Osteocyte (in vitro differentiated cells): ENCODE results near the gene ZBTB37. TPM values are rescaled to one million over a fixed set of nuclear protein-coding genes. Genes with fewer than 3 reads are reported as not detected.

Source experiments
- DNase-seq: peaks from one replicate; pipeline ENCODE4 v3.0.0; 2021; ENCODE audit warnings: mixed read lengths; ENCODE audit not compliant: unreplicated experiment; ENCODE audit errors: extremely low spot score
- H3K27ac Mint-ChIP-seq: one replicate; pipeline ENCODE4 v1.8.0; 2021; ENCODE audit warnings: mild to moderate bottlenecking, mixed read lengths; ENCODE audit not compliant: unreplicated experiment
- H3K27me3 Mint-ChIP-seq: one replicate; pipeline ENCODE4 v1.8.0; 2021; ENCODE audit warnings: mixed read lengths; ENCODE audit not compliant: unreplicated experiment
- H3K36me3 Mint-ChIP-seq: one replicate; pipeline ENCODE4 v1.8.0; 2021; ENCODE audit warnings: mixed read lengths; ENCODE audit not compliant: unreplicated experiment
- H3K4me1 Mint-ChIP-seq: one replicate; pipeline ENCODE4 v1.8.0; 2021; ENCODE audit warnings: mixed read lengths; ENCODE audit not compliant: unreplicated experiment
- H3K4me3 Mint-ChIP-seq: one replicate; pipeline ENCODE4 v1.8.0; 2021; ENCODE audit warnings: mild to moderate bottlenecking, moderate library complexity, mixed read lengths; ENCODE audit not compliant: unreplicated experiment
- H3K9me3 Mint-ChIP-seq: one replicate; pipeline ENCODE4 v1.8.0; 2021; ENCODE audit warnings: mixed read lengths; ENCODE audit not compliant: unreplicated experiment
- total RNA-seq: library from RNA; stranded (reverse); gene quantifications from 2 replicates; pipeline ENCODE4 v1.2.1, GENCODE V29; 2021
- TF ChIP-seq, protein P1 (sequence below): fragments of 200-600 bp; sonication (generic); IDR thresholded peaks from 2 replicates; pipeline ENCODE4 v1.5.0; 2021; ENCODE audit warnings: antibody characterized with exemption, mild to moderate bottlenecking, moderate library complexity

Gene ZBTB37
- total RNA-seq, 1 donor from 2014 or later, result 15.3 TPM

DNA sequence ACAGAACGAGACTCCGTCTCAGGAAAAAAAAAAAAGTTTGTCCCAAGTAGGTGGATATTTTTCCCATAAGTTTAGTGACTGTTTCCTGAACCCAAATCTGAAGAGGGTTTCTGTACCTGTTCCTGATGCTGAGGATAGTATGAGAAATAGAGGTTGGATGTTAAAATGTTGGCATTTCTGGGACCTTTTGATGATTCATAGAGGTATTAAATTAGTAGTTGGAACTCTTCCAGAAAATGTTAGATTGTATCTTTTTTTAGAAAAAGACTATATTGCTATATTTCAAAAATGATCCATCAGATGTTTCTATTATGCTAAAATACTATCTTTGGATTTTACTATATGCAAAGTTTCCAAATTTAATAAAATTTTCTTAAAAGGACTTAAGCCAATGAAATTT is 40.6 kb upstream of the ZBTB37 start:
- Mint-ChIP-seq H3K27me3 (no peaks in the 10 kb centered on the region), H3K4me3 (no peak overlapping the region), H3K27ac (no peak overlapping the region), H3K4me1 (peaks cover 33% of the 10 kb centered on the region), H3K9me3 (no peaks in the 10 kb centered on the region), H3K36me3 (peaks cover 5% of the 10 kb centered on the region)
- TF ChIP-seq, protein P1, sequence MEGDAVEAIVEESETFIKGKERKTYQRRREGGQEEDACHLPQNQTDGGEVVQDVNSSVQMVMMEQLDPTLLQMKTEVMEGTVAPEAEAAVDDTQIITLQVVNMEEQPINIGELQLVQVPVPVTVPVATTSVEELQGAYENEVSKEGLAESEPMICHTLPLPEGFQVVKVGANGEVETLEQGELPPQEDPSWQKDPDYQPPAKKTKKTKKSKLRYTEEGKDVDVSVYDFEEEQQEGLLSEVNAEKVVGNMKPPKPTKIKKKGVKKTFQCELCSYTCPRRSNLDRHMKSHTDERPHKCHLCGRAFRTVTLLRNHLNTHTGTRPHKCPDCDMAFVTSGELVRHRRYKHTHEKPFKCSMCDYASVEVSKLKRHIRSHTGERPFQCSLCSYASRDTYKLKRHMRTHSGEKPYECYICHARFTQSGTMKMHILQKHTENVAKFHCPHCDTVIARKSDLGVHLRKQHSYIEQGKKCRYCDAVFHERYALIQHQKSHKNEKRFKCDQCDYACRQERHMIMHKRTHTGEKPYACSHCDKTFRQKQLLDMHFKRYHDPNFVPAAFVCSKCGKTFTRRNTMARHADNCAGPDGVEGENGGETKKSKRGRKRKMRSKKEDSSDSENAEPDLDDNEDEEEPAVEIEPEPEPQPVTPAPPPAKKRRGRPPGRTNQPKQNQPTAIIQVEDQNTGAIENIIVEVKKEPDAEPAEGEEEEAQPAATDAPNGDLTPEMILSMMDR, result no peak
- no peak for DNase-seq

DNA sequence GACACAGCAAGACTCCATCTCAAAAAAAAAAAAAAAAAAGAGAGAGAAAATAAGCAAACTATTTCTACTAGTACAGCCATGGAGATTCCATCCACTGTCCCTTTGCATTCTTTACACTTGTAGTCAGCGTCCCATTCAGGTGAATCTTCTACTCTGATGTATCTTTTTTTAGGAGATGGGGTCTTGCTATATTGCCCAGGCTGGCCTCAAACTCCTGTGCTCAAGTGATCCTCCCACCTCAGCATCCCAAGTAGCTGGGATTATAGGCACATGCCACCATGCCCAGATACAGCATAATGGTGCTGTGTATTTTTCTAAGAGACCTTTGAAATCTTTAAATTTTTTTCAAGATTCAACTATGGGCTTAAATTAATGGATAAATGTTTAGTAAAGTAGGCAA is 35.4 kb upstream of the ZBTB37 start:
- Mint-ChIP-seq H3K27me3 (no peaks in the 10 kb centered on the region), H3K4me3 (no peak overlapping the region), H3K36me3 (peaks cover 18% of the 10 kb centered on the region), H3K9me3 (no peaks in the 10 kb centered on the region), H3K27ac (no peak overlapping the region), H3K4me1 (no peaks in the 10 kb centered on the region)
- TF ChIP-seq, protein P1, result no peak
- DNase-seq, result no peak

DNA sequence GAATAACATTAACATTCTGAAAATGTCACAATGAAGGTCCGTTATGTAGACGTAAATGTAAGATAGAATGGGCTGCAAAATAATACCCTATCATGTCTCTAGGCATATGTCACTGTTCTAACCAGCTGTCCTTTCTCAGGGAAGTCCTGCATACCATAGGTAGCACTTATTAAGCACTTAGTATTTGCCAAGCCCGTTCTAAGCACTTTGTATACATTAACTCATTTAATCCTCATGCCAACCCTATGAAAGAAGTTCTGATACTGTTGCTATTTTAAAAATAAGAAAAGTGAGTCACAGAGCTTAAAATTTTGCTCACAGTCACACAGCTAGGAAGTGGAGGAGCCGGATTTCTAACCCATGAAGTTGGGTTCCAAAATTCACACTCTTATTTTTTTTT is 16.1 kb upstream of the ZBTB37 start:
- DNase-seq, result no peak
- Mint-ChIP-seq H3K27ac (no peak overlapping the region), H3K4me1 (peaks cover 6% of the 10 kb centered on the region), H3K36me3 (peaks cover 21% of the 10 kb centered on the region), H3K4me3 (no peak overlapping the region), H3K27me3 (no peaks in the 10 kb centered on the region), H3K9me3 (no peaks in the 10 kb centered on the region)
- TF ChIP-seq, protein P1, result no peak

DNA sequence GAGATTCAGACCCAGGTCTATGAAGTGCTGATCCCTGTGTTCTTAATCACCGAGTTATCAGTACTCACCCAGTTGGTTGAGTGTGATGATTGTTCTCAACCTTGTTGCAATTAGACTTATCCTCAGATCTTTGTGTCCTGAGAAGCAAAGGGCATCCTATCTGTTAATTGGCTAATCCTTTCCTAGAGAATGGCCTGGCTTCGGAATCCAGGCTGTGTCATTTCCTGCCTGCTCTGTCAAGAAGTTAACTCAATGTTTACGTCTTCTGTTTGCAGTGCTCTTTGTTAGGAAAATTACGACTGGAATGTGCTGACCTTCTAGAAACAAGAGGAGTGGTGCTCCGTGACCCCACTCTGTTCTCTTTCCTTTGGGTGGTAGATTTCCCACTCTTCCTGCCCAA is 15.1 kb upstream of the ZBTB37 start:
- Mint-ChIP-seq H3K4me3 (no peak overlapping the region), H3K36me3 (peaks cover 29% of the 10 kb centered on the region), H3K9me3 (no peaks in the 10 kb centered on the region)

DNA sequence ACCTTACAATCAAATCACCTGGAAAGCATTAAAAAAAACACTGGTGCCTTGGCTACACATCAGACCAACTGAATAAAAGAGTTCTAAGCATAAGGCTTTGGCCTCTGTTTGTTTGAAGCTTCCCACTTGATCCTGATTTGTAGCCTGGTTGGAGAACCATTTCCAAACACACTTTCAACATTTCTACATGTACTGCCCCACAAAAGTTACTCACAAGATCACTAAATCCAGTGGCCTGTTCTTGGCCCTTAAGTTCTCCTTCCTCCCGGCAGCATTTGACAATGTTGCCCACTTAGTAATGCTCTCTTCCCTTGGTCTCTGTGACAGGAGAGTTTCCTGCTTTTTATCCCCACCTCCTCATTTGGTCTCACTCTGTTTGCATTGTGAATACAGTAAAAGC is 12.2 kb upstream of the ZBTB37 start:
- Mint-ChIP-seq H3K4me1 (peaks cover 6% of the 10 kb centered on the region), H3K9me3 (no peaks in the 10 kb centered on the region), H3K36me3 (peaks cover 34% of the 10 kb centered on the region), H3K27me3 (no peaks in the 10 kb centered on the region), H3K4me3 (no peak overlapping the region), H3K27ac (no peak overlapping the region)
- TF ChIP-seq, protein P1, result no peak
- no peak for DNase-seq

More for the DNA sequence above, 15.1 kb upstream of the ZBTB37 start:
- TF ChIP-seq, protein P1, result no peak
- peak overlapping the region; percentile 75 for H3K27ac Mint-ChIP-seq
- no peak for DNase-seq
- peaks cover 6% of the 10 kb centered on the region for H3K4me1 Mint-ChIP-seq
- H3K27me3 Mint-ChIP-seq, result no peaks in the 10 kb centered on the region
